Stomach (tissue), 9 donors: Measurements from ENCODE around the gene RPS18. TPM values are rescaled to one million over a fixed set of nuclear protein-coding genes. Genes with fewer than 3 reads are reported as not detected.

Source experiments
- DNase-seq, 2 donors: peaks; one replicate each; pipeline versions ENCODE4 v3.0.0 to v3.0.0-alpha.2; 2013 to 2019
- H3K27ac ChIP-seq, 5 donors: fragments of 200-600 bp in 4 of 5; sonication (generic) in 4 of 5; one replicate each; pipeline ENCODE4 v1.5.1; 2013 to 2019; ENCODE audit warnings: mild to moderate bottlenecking in 1 of 5, moderate library complexity in 1 of 5
- H3K27me3 ChIP-seq, 3 donors: fragments of 200-600 bp; sonication (generic); one replicate each; pipeline ENCODE4 v1.5.1; 2017 to 2019; ENCODE audit warnings: mixed run types in 1 of 3
- H3K36me3 ChIP-seq, 4 donors: fragments of 200-600 bp; sonication (generic); 1 replicate in 3 of 4; 2 replicates in 1 of 4; pipeline ENCODE4 v1.5.1; 2016 to 2019
- H3K4me1 ChIP-seq, 4 donors: fragments of 200-600 bp; sonication (generic); one replicate each; pipeline ENCODE4 v1.5.1; 2016 to 2019
- H3K4me3 ChIP-seq, 4 donors: fragments of 200-600 bp; sonication (generic) in 3 of 4; one replicate each; pipeline ENCODE4 v1.5.1; 2016 to 2019; ENCODE audit warnings: mild to moderate bottlenecking in 1 of 4
- H3K9me3 ChIP-seq, 4 donors: fragments of 200-600 bp; sonication (generic); one replicate each; pipeline ENCODE4 v1.5.1; 2016 to 2019
- EP300 ChIP-seq: sonication (generic); formaldehyde crosslinking; IDR thresholded peaks from one replicate; pipeline ENCODE4 v1.6.1; 2017; ENCODE audit warnings: antibody characterized with exemption
- POLR2A ChIP-seq, 4 donors: fragments of 450-650 bp; IDR thresholded peaks; one replicate each; pipeline ENCODE4 v1.6.1; 2016; ENCODE audit warnings: antibody characterized with exemption in 4 of 4, control low read depth in 2 of 4, mild to moderate bottlenecking in 1 of 4, moderate library complexity in 1 of 4
- POLR2AphosphoS5 ChIP-seq, 3 donors: sonication (generic); formaldehyde crosslinking; IDR thresholded peaks; one replicate each; pipeline ENCODE4 v1.6.1; 2016; ENCODE audit warnings: antibody characterized with exemption in 3 of 3
- WGBS, 5 donors: extraction: QIAGEN DNeasy Blood & Tissue Kit in 3 of 5; methylation state at CpG; one replicate each; pipeline versions ENCODE4 v1.1.5 to v1.1.7; 2013 to 2018; 5-methylcytosine and 5-hydroxymethylcytosine counted together
- intact Hi-C: fragments of 100-400 bp; cut with DNase I; formaldehyde crosslinking; loops from one replicate; pipeline ENCODE4 v1.15.1; 2023; ENCODE audit warnings: low total_unique reads
- polyA plus RNA-seq, 3 donors: library from polyadenylated mRNA; stranded (reverse); fragments of 200-250 nt; gene quantifications; one replicate each; pipeline ENCODE4 v1.2.3, GENCODE V29; 2013
- total RNA-seq, 5 donors: library from RNA; depleted of rRNA; stranded (reverse); fragments of >200 nt; gene quantifications; one replicate each; pipeline versions ENCODE4 v1.1.0 to v1.2.3, GENCODE V29; 2014 to 2016
- TF ChIP-seq, protein P1 (sequence below), 7 experiments: fragments of 450-650 bp in 4 of 7; fragments of 200-600 bp in 3 of 7; sonication (generic) in 3 of 7; IDR thresholded peaks; one replicate each; pipeline ENCODE4 v1.5.1; 2016 to 2019; ENCODE audit warnings: antibody characterized with exemption in 7 of 7, control low read depth in 2 of 7, mild to moderate bottlenecking in 1 of 7
- donor health status: healthy with polysubstance abuse.
- donor health status: Bipolar disorder and iron deficiency.
- donor health status: healthy.

Gene RPS18
- total and polyA plus RNA-seq, 8 donors = 279 to 9,227 (median 2,699) TPM

DNA sequence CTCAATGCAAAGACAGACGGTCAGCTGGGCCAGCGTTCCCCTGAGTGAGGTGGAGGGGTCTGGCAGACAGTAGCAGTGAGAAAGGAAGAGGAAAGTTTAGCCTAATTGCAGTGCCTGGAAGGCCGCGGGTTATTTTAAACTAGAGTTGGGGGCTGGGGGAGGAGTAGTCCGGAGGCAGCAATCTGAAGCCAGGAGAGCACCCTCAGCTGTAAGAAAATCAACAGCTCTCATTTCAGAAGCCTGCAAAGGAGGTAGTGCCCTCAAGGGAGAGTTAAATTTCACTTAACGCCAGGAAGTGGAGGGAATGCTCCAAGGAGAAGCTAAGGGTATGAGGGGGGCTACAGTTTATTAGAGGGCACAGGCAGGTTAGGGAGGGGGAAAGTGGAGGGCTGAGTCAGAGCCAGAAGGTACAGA, 36.6 kb upstream of the RPS18 start:
- H3K27ac ChIP-seq = no peak overlapping the region
- no peaks in the 10 kb centered on the region for H3K4me1 ChIP-seq
- TF ChIP-seq, protein P1, sequence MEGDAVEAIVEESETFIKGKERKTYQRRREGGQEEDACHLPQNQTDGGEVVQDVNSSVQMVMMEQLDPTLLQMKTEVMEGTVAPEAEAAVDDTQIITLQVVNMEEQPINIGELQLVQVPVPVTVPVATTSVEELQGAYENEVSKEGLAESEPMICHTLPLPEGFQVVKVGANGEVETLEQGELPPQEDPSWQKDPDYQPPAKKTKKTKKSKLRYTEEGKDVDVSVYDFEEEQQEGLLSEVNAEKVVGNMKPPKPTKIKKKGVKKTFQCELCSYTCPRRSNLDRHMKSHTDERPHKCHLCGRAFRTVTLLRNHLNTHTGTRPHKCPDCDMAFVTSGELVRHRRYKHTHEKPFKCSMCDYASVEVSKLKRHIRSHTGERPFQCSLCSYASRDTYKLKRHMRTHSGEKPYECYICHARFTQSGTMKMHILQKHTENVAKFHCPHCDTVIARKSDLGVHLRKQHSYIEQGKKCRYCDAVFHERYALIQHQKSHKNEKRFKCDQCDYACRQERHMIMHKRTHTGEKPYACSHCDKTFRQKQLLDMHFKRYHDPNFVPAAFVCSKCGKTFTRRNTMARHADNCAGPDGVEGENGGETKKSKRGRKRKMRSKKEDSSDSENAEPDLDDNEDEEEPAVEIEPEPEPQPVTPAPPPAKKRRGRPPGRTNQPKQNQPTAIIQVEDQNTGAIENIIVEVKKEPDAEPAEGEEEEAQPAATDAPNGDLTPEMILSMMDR (IDR thresholded peaks at IDR 0.05) = no peak
- no peak for TF ChIP-seq EP300
- no peak for TF ChIP-seq POLR2A (IDR thresholded peaks at IDR 0.05)
- no peak for TF ChIP-seq POLR2AphosphoS5 (IDR thresholded peaks at IDR 0.05)
- H3K27me3 ChIP-seq = peaks cover 0 to 39% (median 12%) of the 10 kb centered on the region in 3 donors
- 13 to 24% (median 19%) methylated on average over 6 of the region's 6 CpGs for WGBS, 5 donors
- no peak for DNase-seq
- H3K9me3 ChIP-seq = no peaks in the 10 kb centered on the region
- intact Hi-C loops = loop anchor here (10.0 kb wide), 1 partner anchor 110 kb away; no protein-coding TSS in a partner anchor
- no peaks in the 10 kb centered on the region for H3K36me3 ChIP-seq
- no peak overlapping the region for H3K4me3 ChIP-seq

DNA sequence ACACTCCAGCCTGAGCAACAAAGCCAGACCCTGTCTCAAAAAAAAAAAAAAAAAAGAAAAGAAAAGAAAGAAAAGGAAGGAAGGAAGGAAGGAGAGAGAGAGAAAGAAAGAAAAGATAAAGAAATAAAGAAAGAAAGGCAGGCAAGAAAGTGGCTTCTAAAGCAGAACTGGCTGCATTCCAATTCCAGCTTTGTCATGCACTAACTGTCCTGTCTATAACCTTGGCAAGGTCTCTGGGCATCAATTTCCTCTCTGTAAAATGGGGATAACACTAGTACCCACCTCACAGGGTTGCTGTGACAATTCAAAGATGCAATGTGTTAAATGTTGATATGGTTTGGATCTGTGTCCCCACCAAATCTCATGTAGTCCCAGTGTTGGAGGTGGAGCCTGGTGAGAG, 35.5 kb upstream of the RPS18 start:
- no peak for DNase-seq
- H3K4me1 ChIP-seq = no peaks in the 10 kb centered on the region
- peaks cover 0 to 50% (median 12%) of the 10 kb centered on the region in 3 donors for H3K27me3 ChIP-seq
- H3K9me3 ChIP-seq = no peaks in the 10 kb centered on the region
- no peak overlapping the region for H3K4me3 ChIP-seq
- TF ChIP-seq EP300 (no peak), POLR2AphosphoS5 (IDR thresholded peaks at IDR 0.05) (no peak), POLR2A (IDR thresholded peaks at IDR 0.05) (no peak)
- TF ChIP-seq, protein P1 (IDR thresholded peaks at IDR 0.05) = no peak
- no peaks in the 10 kb centered on the region for H3K36me3 ChIP-seq
- intact Hi-C loops = loop anchor here (10.0 kb wide), 1 partner anchor 112 kb away; no protein-coding TSS in a partner anchor
- H3K27ac ChIP-seq = no peak overlapping the region

DNA sequence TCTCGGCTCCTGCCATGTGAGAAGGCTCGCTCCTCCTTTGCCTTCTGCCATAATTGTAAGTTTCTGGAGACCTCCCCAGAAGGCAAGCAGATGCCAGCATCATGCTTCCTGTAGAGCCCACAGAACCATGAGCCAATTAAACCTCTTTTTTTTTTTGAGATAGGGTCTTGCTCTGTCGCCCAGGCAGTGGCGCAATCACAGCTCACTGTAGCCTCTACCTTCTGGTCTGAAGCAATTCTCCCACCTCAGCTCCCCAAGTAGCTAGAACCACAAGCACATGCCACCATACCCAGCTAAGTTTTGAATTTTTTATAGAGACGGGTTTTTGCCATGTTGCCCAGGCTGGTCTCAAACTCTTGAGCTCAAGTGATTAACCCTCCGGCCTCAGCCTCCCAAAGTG, 35.0 kb upstream of the RPS18 start:
- Histone ChIP-seq H3K27ac (no peak overlapping the region), H3K36me3 (no peaks in the 10 kb centered on the region), H3K27me3 (peaks cover 0 to 50% (median 12%) of the 10 kb centered on the region in 3 donors), H3K4me1 (no peaks in the 10 kb centered on the region), H3K4me3 (no peak overlapping the region), H3K9me3 (no peaks in the 10 kb centered on the region)
- 80 to 93% (median 90%) methylated on average over 6 of the region's 6 CpGs for WGBS, 5 donors
- TF ChIP-seq POLR2AphosphoS5 (IDR thresholded peaks at IDR 0.05) = no peak
- TF ChIP-seq POLR2A (IDR thresholded peaks at IDR 0.05) = no peak
- TF ChIP-seq, protein P1 (IDR thresholded peaks at IDR 0.05) = no peak
- TF ChIP-seq EP300 = no peak
- DNase-seq = no peak
- intact Hi-C loops = loop anchor here (10.0 kb wide), 1 partner anchor 112 kb away; no protein-coding TSS in a partner anchor

DNA sequence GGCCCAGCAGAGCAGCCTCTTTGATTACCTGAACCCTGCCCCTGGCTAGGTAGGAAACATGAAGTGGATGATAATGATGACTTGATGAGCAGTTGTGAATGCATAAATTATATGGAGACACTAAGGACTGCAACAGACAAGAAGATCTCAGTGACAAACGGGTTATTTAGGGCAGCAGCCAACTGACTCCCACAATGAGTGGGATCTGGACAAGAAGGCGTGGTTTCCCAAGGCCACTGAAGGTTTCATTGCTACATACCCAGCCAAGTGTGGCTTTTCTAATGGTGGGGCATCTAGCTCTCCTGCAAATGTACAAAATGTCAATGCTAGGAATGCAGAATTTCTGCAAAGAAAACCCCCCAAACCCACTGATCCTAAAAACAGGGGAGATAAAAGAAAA, 34.1 kb upstream of the RPS18 start:
- H3K27me3 ChIP-seq = peaks cover 0 to 50% (median 12%) of the 10 kb centered on the region in 3 donors
- TF ChIP-seq POLR2AphosphoS5 (IDR thresholded peaks at IDR 0.05) = no peak
- TF ChIP-seq POLR2A (IDR thresholded peaks at IDR 0.05) = no peak
- no peak for TF ChIP-seq EP300
- TF ChIP-seq, protein P1 (IDR thresholded peaks at IDR 0.05) = no peak
- DNase-seq = no peak
- H3K4me1 ChIP-seq = no peaks in the 10 kb centered on the region
- WGBS, 5 donors = 60 to 69% (median 68%) methylated on average over 2 of the region's 2 CpGs
- no peaks in the 10 kb centered on the region for H3K36me3 ChIP-seq
- H3K4me3 ChIP-seq = no peak overlapping the region
- no peaks in the 10 kb centered on the region for H3K9me3 ChIP-seq
- no peak overlapping the region for H3K27ac ChIP-seq
- intact Hi-C loops = loop anchor here (10.0 kb wide), 1 partner anchor 113 kb away; no protein-coding TSS in a partner anchor
